GM23338 (cell line): ENCODE measurements around the gene FOXP1. TPM values are rescaled to one million over a fixed set of nuclear protein-coding genes. Genes with fewer than 3 reads are reported as not detected.
A peak's percentile ranks its signal among the peaks of the same experiment; 100 is the strongest.

Experiments
- ATAC-seq: fragments of 200-7000 bp; cut with Tn5 transposase; 3 replicates; pipeline ENCODE4 v1.9.1; 2020
- DNase-seq: peaks from one replicate; pipeline ENCODE4 v3.0.0-alpha.2; 2015; ENCODE audit warnings: low spot score
- H2AFZ ChIP-seq: fragments of 200-600 bp; sonication (generic); 2 replicates; pipeline ENCODE4 v1.8.0; 2016; ENCODE audit warnings: antibody characterized with exemption, mild to moderate bottlenecking, moderate library complexity
- H3F3A ChIP-seq: fragments of 200-600 bp; sonication (generic); replicated peaks from 2 replicates; pipeline ENCODE4 v1.8.0; 2017; ENCODE audit warnings: antibody characterized with exemption, mixed run types, low read depth
- H3K27ac ChIP-seq: fragments of 200-600 bp; sonication (generic); 2 replicates; pipeline ENCODE4 v1.6.1; 2016; ENCODE audit warnings: low read depth
- H3K27me3 ChIP-seq: fragments of 200-600 bp; sonication (generic); 2 replicates; pipeline ENCODE4 v1.8.0; 2016; ENCODE audit warnings: mild to moderate bottlenecking, mixed run types, moderate library complexity; ENCODE audit not compliant: insufficient read depth
- H3K36me3 ChIP-seq: fragments of 200-600 bp; sonication (generic); 2 replicates; pipeline ENCODE4 v1.8.0; 2016; ENCODE audit warnings: mild to moderate bottlenecking; ENCODE audit not compliant: insufficient read depth
- H3K4me1 ChIP-seq: fragments of 200-600 bp; sonication (generic); 2 replicates; pipeline ENCODE4 v1.8.0; 2016; ENCODE audit warnings: mild to moderate bottlenecking, moderate library complexity; ENCODE audit not compliant: insufficient read depth
- H3K4me2 ChIP-seq: fragments of 200-600 bp; sonication (generic); 2 replicates; pipeline ENCODE4 v1.7.1; 2017; ENCODE audit warnings: mixed run types
- H3K4me3 ChIP-seq: fragments of 200-600 bp; sonication (generic); 2 replicates; pipeline ENCODE4 v1.6.1; 2016; ENCODE audit warnings: mixed run types
- H3K79me2 ChIP-seq: fragments of 200-600 bp; sonication (generic); replicated peaks from 2 replicates; pipeline ENCODE4 v1.8.0; 2017; ENCODE audit warnings: mild to moderate bottlenecking; ENCODE audit not compliant: insufficient read depth
- H3K9me2 ChIP-seq: fragments of 200-600 bp; sonication (generic); 2 replicates; pipeline ENCODE4 v1.8.0; 2017; ENCODE audit not compliant: insufficient read depth
- H4K20me1 ChIP-seq: fragments of 200-600 bp; sonication (generic); replicated peaks from 2 replicates; pipeline ENCODE4 v1.8.0; 2017; ENCODE audit warnings: mild to moderate bottlenecking; ENCODE audit not compliant: insufficient read depth
- H3K27ac Mint-ChIP-seq: 2 replicates; pipeline ENCODE4 v1.8.0; 2020; ENCODE audit warnings: inconsistent platforms, mild to moderate bottlenecking, moderate library complexity, mixed read lengths
- H3K27me3 Mint-ChIP-seq: 3 replicates; pipeline ENCODE4 v1.8.0; 2022; ENCODE audit warnings: low read depth, mild to moderate bottlenecking, moderate library complexity, mixed read lengths, inconsistent platforms; ENCODE audit not compliant: insufficient read depth, poor library complexity
- H3K36me3 Mint-ChIP-seq: 3 replicates; pipeline ENCODE4 v1.8.0; 2021; ENCODE audit warnings: low read depth, mild to moderate bottlenecking, inconsistent platforms, moderate library complexity, mixed read lengths
- H3K4me1 Mint-ChIP-seq: 3 replicates; pipeline ENCODE4 v1.8.0; 2020; ENCODE audit warnings: mild to moderate bottlenecking, inconsistent platforms, mixed read lengths
- H3K4me3 Mint-ChIP-seq: 3 replicates; pipeline ENCODE4 v1.8.0; 2021; ENCODE audit warnings: moderate library complexity, mild to moderate bottlenecking, inconsistent platforms, mixed read lengths
- H3K9me3 Mint-ChIP-seq: 3 replicates; pipeline ENCODE4 v1.8.0; 2020; ENCODE audit warnings: moderate library complexity, mild to moderate bottlenecking, inconsistent platforms, mixed read lengths
- CREB1 ChIP-seq: fragments of 250-450 bp; sonication (Bioruptor Pico); IDR thresholded peaks from 2 replicates; pipeline ENCODE4 v1.5.0; 2020; ENCODE audit warnings: low read depth, mild to moderate bottlenecking, moderate library complexity
- POLR2AphosphoS5 ChIP-seq: IDR thresholded peaks from 2 replicates; pipeline ENCODE4 v1.6.1; 2016; ENCODE audit warnings: antibody characterized with exemption, low read depth
- ZNF114 ChIP-seq: fragments of 250-450 bp; sonication (Bioruptor Pico); IDR thresholded peaks from 2 replicates; pipeline ENCODE4 v1.5.0; 2020; ENCODE audit warnings: mild to moderate bottlenecking, moderate library complexity
- ZNF331 ChIP-seq: fragments of 250-450 bp; sonication (Bioruptor Pico); IDR thresholded peaks from 2 replicates; pipeline ENCODE4 v1.5.0; 2020; ENCODE audit warnings: low read depth, mild to moderate bottlenecking, moderate library complexity
- polyA plus RNA-seq: library from polyadenylated mRNA; unstranded; fragments of >200 nt; fragmentation: Nextera tagmentation; extraction: Ambion mirVana; gene quantifications from 2 replicates; pipeline ENCODE4 v1.2.1, GENCODE V29; 2016
- total RNA-seq: library from RNA; depleted of rRNA; stranded (reverse); fragments of >200 nt; shearing (Covaris generic); gene quantifications from 2 replicates; pipeline ENCODE4 v1.2.3, GENCODE V29; 2014
- TF ChIP-seq, protein P1 (sequence below), 2 experiments: fragments of 200-600 bp in 1 of 2; sonication (generic) in 1 of 2; conservative IDR thresholded peaks; 2 replicates each; pipeline versions ENCODE4 v1.5.1 to v1.6.1; 2016 to 2017; ENCODE audit warnings: antibody characterized with exemption in 2 of 2, low read depth in 2 of 2, mild to moderate bottlenecking in 2 of 2, moderate library complexity in 1 of 2
- TF ChIP-seq, protein P2 (sequence below): IDR thresholded peaks from 2 replicates; pipeline ENCODE4 v1.6.1; 2016; ENCODE audit warnings: antibody characterized with exemption
- TF ChIP-seq, protein P3 (sequence below): IDR thresholded peaks from one replicate; pipeline ENCODE4 v1.6.1; 2018; ENCODE audit warnings: antibody characterized with exemption; ENCODE audit not compliant: unreplicated experiment

FOXP1 gene
- total and polyA plus RNA-seq, 2 experiments from 2014 or later: 32.9 to 35.5 TPM

DNA sequence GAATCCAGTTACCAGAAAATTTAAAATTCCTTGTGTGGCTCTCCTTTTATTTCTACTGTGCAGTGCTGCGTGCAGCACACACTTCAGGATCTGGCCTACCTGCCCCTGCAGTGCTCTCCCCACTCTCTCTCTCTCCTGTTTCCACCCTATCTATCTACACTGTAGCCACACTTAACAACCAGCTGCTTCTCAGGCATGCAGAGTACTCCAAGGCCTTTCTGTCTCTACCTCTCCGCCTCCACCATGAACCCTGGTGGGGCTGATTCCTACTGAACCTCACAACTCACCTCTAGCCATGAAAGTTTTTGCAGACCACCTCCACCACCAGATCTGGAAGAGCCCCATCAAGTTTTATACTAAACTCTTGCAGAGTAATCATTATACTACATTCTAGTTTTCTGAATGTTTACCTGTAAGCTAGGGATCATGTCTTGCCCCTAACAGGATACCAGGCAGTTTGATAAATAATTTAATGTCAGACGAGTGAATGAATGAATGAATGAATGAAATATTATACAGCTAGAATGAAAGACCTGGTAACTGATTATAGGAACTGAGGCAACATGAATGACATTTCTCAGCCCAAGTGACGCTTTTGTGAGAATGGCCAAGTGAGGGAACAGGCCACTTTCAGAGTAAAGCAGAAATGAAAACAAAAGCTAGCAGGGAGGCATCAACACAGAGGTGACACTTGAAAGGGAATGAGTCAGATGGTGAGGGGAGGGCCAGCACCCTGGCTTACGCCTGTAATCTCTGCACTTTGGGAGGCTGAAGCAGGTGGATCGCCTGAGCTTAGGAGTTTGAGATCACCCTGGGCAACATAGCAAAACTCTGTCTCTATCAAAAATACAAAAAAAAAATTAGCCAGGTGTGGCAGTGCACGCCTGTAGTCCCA lies 363.5 kb downstream of the FOXP1 start:
- Mint-ChIP-seq H3K27me3 (peaks cover 10% of the 10 kb centered on the region), H3K9me3 (no peaks in the 10 kb centered on the region), H3K4me3 (no peak overlapping the region; the same call in 2 of the 3 replicates), H3K4me1 (peaks cover 34% of the 10 kb centered on the region), H3K36me3 (no peaks in the 10 kb centered on the region; the same call in 2 of the 3 replicates), H3K27ac (peak overlapping the region; percentile 2; the same call in 1 of the 2 replicates)
- Histone ChIP-seq H3K4me1 (peaks cover 18% of the 10 kb centered on the region), H3K4me2 (no peak overlapping the region), H3K27ac (no peak overlapping the region), H3K27me3 (no peaks in the 10 kb centered on the region), H4K20me1 (no peaks in the 10 kb centered on the region), H3K4me3 (no peak overlapping the region), H3K36me3 (no peaks in the 10 kb centered on the region), H2AFZ (no peak overlapping the region), H3K79me2 (peaks cover 3% of the 10 kb centered on the region; the same call in 1 of the 2 replicates), H3K9me2 (peaks cover 3% of the 10 kb centered on the region), H3F3A (no peaks in the 10 kb centered on the region)
- TF ChIP-seq ZNF331 (CRISPR knock-in tag) (no peak), POLR2AphosphoS5 (no peak), ZNF114 (CRISPR knock-in tag) (no peak), CREB1 (CRISPR knock-in tag) (no peak)
- TF ChIP-seq, protein P1, sequence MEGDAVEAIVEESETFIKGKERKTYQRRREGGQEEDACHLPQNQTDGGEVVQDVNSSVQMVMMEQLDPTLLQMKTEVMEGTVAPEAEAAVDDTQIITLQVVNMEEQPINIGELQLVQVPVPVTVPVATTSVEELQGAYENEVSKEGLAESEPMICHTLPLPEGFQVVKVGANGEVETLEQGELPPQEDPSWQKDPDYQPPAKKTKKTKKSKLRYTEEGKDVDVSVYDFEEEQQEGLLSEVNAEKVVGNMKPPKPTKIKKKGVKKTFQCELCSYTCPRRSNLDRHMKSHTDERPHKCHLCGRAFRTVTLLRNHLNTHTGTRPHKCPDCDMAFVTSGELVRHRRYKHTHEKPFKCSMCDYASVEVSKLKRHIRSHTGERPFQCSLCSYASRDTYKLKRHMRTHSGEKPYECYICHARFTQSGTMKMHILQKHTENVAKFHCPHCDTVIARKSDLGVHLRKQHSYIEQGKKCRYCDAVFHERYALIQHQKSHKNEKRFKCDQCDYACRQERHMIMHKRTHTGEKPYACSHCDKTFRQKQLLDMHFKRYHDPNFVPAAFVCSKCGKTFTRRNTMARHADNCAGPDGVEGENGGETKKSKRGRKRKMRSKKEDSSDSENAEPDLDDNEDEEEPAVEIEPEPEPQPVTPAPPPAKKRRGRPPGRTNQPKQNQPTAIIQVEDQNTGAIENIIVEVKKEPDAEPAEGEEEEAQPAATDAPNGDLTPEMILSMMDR (conservative IDR thresholded peaks at IDR 0.05; ENCODE audit: low read depth in 2 of 2): no peak
- TF ChIP-seq, protein P2, sequence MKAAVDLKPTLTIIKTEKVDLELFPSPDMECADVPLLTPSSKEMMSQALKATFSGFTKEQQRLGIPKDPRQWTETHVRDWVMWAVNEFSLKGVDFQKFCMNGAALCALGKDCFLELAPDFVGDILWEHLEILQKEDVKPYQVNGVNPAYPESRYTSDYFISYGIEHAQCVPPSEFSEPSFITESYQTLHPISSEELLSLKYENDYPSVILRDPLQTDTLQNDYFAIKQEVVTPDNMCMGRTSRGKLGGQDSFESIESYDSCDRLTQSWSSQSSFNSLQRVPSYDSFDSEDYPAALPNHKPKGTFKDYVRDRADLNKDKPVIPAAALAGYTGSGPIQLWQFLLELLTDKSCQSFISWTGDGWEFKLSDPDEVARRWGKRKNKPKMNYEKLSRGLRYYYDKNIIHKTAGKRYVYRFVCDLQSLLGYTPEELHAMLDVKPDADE: no peak
- TF ChIP-seq, protein P3, sequence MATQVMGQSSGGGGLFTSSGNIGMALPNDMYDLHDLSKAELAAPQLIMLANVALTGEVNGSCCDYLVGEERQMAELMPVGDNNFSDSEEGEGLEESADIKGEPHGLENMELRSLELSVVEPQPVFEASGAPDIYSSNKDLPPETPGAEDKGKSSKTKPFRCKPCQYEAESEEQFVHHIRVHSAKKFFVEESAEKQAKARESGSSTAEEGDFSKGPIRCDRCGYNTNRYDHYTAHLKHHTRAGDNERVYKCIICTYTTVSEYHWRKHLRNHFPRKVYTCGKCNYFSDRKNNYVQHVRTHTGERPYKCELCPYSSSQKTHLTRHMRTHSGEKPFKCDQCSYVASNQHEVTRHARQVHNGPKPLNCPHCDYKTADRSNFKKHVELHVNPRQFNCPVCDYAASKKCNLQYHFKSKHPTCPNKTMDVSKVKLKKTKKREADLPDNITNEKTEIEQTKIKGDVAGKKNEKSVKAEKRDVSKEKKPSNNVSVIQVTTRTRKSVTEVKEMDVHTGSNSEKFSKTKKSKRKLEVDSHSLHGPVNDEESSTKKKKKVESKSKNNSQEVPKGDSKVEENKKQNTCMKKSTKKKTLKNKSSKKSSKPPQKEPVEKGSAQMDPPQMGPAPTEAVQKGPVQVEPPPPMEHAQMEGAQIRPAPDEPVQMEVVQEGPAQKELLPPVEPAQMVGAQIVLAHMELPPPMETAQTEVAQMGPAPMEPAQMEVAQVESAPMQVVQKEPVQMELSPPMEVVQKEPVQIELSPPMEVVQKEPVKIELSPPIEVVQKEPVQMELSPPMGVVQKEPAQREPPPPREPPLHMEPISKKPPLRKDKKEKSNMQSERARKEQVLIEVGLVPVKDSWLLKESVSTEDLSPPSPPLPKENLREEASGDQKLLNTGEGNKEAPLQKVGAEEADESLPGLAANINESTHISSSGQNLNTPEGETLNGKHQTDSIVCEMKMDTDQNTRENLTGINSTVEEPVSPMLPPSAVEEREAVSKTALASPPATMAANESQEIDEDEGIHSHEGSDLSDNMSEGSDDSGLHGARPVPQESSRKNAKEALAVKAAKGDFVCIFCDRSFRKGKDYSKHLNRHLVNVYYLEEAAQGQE: no peak
- ATAC-seq (peak; percentile 26; the same call in 1 of the 3 replicates), DNase-seq (no peak)
